Measurements from ENCODE around the gene SMYD2. TPM values are rescaled to one million over a fixed set of nuclear protein-coding genes. Genes with fewer than 3 reads are reported as not detected.

Gene SMYD2
- polyA plus RNA-seq, 1 donor, result 54.9 TPM

GRCh38 chr1:214360525-214361164 lies 79.7 kb downstream of the SMYD2 start:
- DNase-seq, result no peak

GRCh38 chr1:214361636-214362035 lies 80.7 kb downstream of the SMYD2 start:
- no peak for DNase-seq

GRCh38 chr1:214362188-214362882 lies 81.4 kb downstream of the SMYD2 start:
- DNase-seq, result no peak

- DNase-seq, result no peak
Measured at GRCh38 chr1:214363386-214363785, 82.4 kb downstream of the SMYD2 start.

GRCh38 chr1:214364386-214364785 lies 83.4 kb downstream of the SMYD2 start:
- DNase-seq, result no peak

- DNase-seq, result no peak
Measured at GRCh38 chr1:214364786-214365295, 83.9 kb downstream of the SMYD2 start.

- no peak for DNase-seq
Measured at GRCh38 chr1:214367841-214368240, 86.9 kb downstream of the SMYD2 start.

GRCh38 chr1:214369364-214369763 lies 88.4 kb downstream of the SMYD2 start:
- DNase-seq, result no peak

GRCh38 chr1:214370615-214371014 lies 89.7 kb downstream of the SMYD2 start:
- no peak for DNase-seq

- DNase-seq, result no peak
Measured at GRCh38 chr1:214372092-214372491, 91.1 kb downstream of the SMYD2 start.

- no peak for DNase-seq
Measured at GRCh38 chr1:214377485-214377884, 96.5 kb downstream of the SMYD2 start.

GRCh38 chr1:214377886-214378285 lies 96.9 kb downstream of the SMYD2 start:
- DNase-seq, result no peak

- DNase-seq, result no peak
Measured at GRCh38 chr1:214378492-214378891, 97.5 kb downstream of the SMYD2 start.

- DNase-seq, result no peak
Measured at GRCh38 chr1:214379236-214379970, 98.4 kb downstream of the SMYD2 start.

- DNase-seq, result peak; percentile 52
Measured at GRCh38 chr1:214380396-214380795, 99.4 kb downstream of the SMYD2 start.

- DNase-seq, result no peak
Measured at GRCh38 chr1:214380986-214381695, 100.2 kb downstream of the SMYD2 start.

GRCh38 chr1:214383381-214384372 lies 102.7 kb downstream of the SMYD2 start:
- DNase-seq, result no peak

GRCh38 chr1:214384373-214385079 lies 103.6 kb downstream of the SMYD2 start:
- no peak for DNase-seq

GRCh38 chr1:214385428-214385827 lies 104.5 kb downstream of the SMYD2 start:
- DNase-seq, result no peak

GRCh38 chr1:214386333-214386732 lies 105.4 kb downstream of the SMYD2 start:
- no peak for DNase-seq

Measured in left kidney (tissue), 2 donors.